Dendritic cell treated with granulocyte-macrophage colony-stimulating factor and Interleukin-4, amounts not matched to agents 40 ng/mL and 50 ng/mL, for 4 days (primary cell): ENCODE measurements around the gene ABHD1.
A peak's percentile ranks its signal among the peaks of the same experiment; 100 is the strongest.

Source experiments
- H3K27ac Mint-ChIP-seq: one replicate; pipeline ENCODE4 v1.8.0; 2022; ENCODE audit warnings: mild to moderate bottlenecking, mixed read lengths
- H3K27me3 Mint-ChIP-seq: one replicate; pipeline ENCODE4 v1.8.0; 2022; ENCODE audit warnings: mild to moderate bottlenecking, mixed read lengths
- H3K36me3 Mint-ChIP-seq: one replicate; pipeline ENCODE4 v1.8.0; 2022; ENCODE audit warnings: low read depth, mixed read lengths
- H3K4me1 Mint-ChIP-seq: one replicate; pipeline ENCODE4 v1.8.0; 2022; ENCODE audit warnings: low read depth, mixed read lengths
- H3K4me3 Mint-ChIP-seq: one replicate; pipeline ENCODE4 v1.8.0; 2022; ENCODE audit warnings: mild to moderate bottlenecking, moderate library complexity, mixed read lengths
- H3K9me3 Mint-ChIP-seq: one replicate; pipeline ENCODE4 v1.8.0; 2022; ENCODE audit warnings: mixed read lengths
- intact Hi-C: fragments of 100-400 bp; cut with micrococcal nuclease; formaldehyde crosslinking; loops from one replicate; pipeline ENCODE4 v1.15.0; 2022

Gene ABHD1

GRCh38 chr2:27083410-27084296, 40.0 kb upstream of the ABHD1 start:
- Mint-ChIP-seq H3K27me3 (peaks cover 3% of the 10 kb centered on the region), H3K9me3 (no peaks in the 10 kb centered on the region), H3K4me1 (peaks cover 67% of the 10 kb centered on the region), H3K27ac (peak overlapping the region; percentile 89), H3K4me3 (no peak overlapping the region), H3K36me3 (no peaks in the 10 kb centered on the region)
- intact Hi-C loops: loop anchor here (5.0 kb wide), 1 partner anchor 121 kb away; no protein-coding TSS in a partner anchor

DNA sequence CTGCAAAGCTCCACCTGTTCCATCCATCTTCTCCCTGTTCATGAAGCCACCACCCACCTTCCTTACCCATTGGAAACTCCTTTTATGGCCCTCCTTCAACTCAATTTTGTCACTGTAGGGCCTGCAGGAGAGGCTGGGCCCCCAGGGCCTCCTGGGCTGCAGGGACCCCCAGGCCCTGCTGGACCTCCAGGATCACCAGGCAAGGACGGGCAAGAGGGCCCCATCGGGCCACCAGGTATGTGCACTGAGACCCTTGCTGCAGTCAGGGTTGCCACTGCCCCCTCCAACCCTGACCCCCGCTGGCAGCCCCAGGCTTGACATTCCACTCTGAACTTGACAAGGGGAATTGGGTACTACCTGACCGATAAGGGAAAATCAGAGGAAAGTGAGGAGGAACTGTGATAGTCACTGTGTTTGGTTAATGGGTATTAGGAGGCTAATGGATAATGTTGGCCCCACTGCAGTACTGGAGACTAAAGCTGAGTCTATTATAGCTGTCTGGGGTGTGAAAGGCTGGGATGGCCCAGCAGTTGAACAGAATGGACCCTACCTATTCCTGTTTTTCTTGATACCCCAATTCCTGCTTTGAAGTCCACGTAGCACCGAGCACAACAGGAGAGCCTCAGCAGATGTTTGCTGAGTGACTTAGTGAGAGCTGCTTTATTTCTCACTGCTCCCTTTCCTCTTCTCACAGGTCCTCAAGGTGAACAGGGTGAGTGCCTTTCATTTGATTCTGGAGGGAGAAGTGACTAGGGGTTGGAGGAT, 39.1 kb upstream of the ABHD1 start:
- Mint-ChIP-seq H3K4me3 (no peak overlapping the region), H3K4me1 (peaks cover 65% of the 10 kb centered on the region), H3K27me3 (peaks cover 2% of the 10 kb centered on the region), H3K9me3 (no peaks in the 10 kb centered on the region), H3K27ac (peak overlapping the region; percentile 89), H3K36me3 (no peaks in the 10 kb centered on the region)
- intact Hi-C loops: loop anchor here (5.0 kb wide), 2 partner anchors 122 to 128 kb away; partner anchors contain the start of genes ATRAID and SLC5A6

GRCh38 chr2:27085062-27085672, 38.4 kb upstream of the ABHD1 start:
- Mint-ChIP-seq H3K9me3 (no peaks in the 10 kb centered on the region), H3K4me1 (peaks cover 60% of the 10 kb centered on the region), H3K27ac (peak overlapping the region; percentile 89), H3K27me3 (peaks cover 2% of the 10 kb centered on the region), H3K36me3 (no peaks in the 10 kb centered on the region), H3K4me3 (peak overlapping the region; percentile 87)
- intact Hi-C loops: loop anchor here (5.0 kb wide), 1 partner anchor 127 kb away; the partner anchor contains the start of genes ATRAID and SLC5A6

GRCh38 chr2:27085673-27086089, 37.9 kb upstream of the ABHD1 start:
- intact Hi-C loops: loop anchor here (5.0 kb wide), 1 partner anchor 127 kb away; the partner anchor contains the start of genes ATRAID and SLC5A6
- peak overlapping the region; percentile 89 for H3K27ac Mint-ChIP-seq
- peak overlapping the region; percentile 87 for H3K4me3 Mint-ChIP-seq
- no peaks in the 10 kb centered on the region for H3K36me3 Mint-ChIP-seq
- peaks cover 55% of the 10 kb centered on the region for H3K4me1 Mint-ChIP-seq
- H3K9me3 Mint-ChIP-seq: no peaks in the 10 kb centered on the region
- peaks cover 2% of the 10 kb centered on the region for H3K27me3 Mint-ChIP-seq

GRCh38 chr2:27086090-27086723, 37.4 kb upstream of the ABHD1 start:
- H3K4me3 Mint-ChIP-seq: peak overlapping the region; percentile 87
- peaks cover 2% of the 10 kb centered on the region for H3K27me3 Mint-ChIP-seq
- H3K27ac Mint-ChIP-seq: peak overlapping the region; percentile 89
- H3K9me3 Mint-ChIP-seq: no peaks in the 10 kb centered on the region
- H3K36me3 Mint-ChIP-seq: no peaks in the 10 kb centered on the region
- intact Hi-C loops: loop anchor here (5.0 kb wide), 1 partner anchor 126 kb away; the partner anchor contains the start of genes ATRAID and SLC5A6
- peaks cover 50% of the 10 kb centered on the region for H3K4me1 Mint-ChIP-seq

GRCh38 chr2:27086724-27087593, 36.7 kb upstream of the ABHD1 start, which contains the start of gene KHK:
Gene KHK (plus strand): TSS chr2:27086772. CDS start chr2:27087260, 488 bp downstream.
- Mint-ChIP-seq H3K36me3 (no peaks in the 10 kb centered on the region), H3K4me3 (peak within 1 kb of the TSS; percentile 87), H3K9me3 (no peaks in the 10 kb centered on the region), H3K27me3 (peaks cover 2% of the 10 kb centered on the region), H3K4me1 (peaks cover 42% of the 10 kb centered on the region), H3K27ac (peak within 1 kb of the TSS; percentile 89)
- intact Hi-C loops: loop anchor here (5.0 kb wide), 1 partner anchor 125 kb away; the partner anchor contains the start of genes ATRAID and SLC5A6

- no peak overlapping the region for H3K27ac Mint-ChIP-seq
- no peaks in the 10 kb centered on the region for H3K36me3 Mint-ChIP-seq
- no peak overlapping the region for H3K4me3 Mint-ChIP-seq
- H3K9me3 Mint-ChIP-seq: no peaks in the 10 kb centered on the region
- H3K27me3 Mint-ChIP-seq: peaks cover 2% of the 10 kb centered on the region
- H3K4me1 Mint-ChIP-seq: peaks cover 34% of the 10 kb centered on the region
- intact Hi-C loops: loop anchor here (5.0 kb wide), 1 partner anchor 124 kb away; the partner anchor contains the start of genes ATRAID and SLC5A6
These were observed 35.7 kb upstream of the ABHD1 start for GRCh38 chr2:27087823-27088410.

GRCh38 chr2:27088634-27089033, 35.0 kb upstream of the ABHD1 start:
- peaks cover 2% of the 10 kb centered on the region for H3K27me3 Mint-ChIP-seq
- H3K27ac Mint-ChIP-seq: no peak overlapping the region
- H3K9me3 Mint-ChIP-seq: no peaks in the 10 kb centered on the region
- no peaks in the 10 kb centered on the region for H3K36me3 Mint-ChIP-seq
- intact Hi-C loops: loop anchor here (5.0 kb wide), 1 partner anchor 124 kb away; the partner anchor contains the start of genes ATRAID and SLC5A6
- H3K4me1 Mint-ChIP-seq: peaks cover 32% of the 10 kb centered on the region
- H3K4me3 Mint-ChIP-seq: no peak overlapping the region

GRCh38 chr2:27089111-27089954, 34.3 kb upstream of the ABHD1 start:
- no peaks in the 10 kb centered on the region for H3K9me3 Mint-ChIP-seq
- H3K4me1 Mint-ChIP-seq: peaks cover 28% of the 10 kb centered on the region
- H3K27me3 Mint-ChIP-seq: peaks cover 2% of the 10 kb centered on the region
- no peak overlapping the region for H3K27ac Mint-ChIP-seq
- intact Hi-C loops: loop anchor here (5.0 kb wide), 1 partner anchor 123 kb away; the partner anchor contains the start of genes ATRAID and SLC5A6
- H3K36me3 Mint-ChIP-seq: no peaks in the 10 kb centered on the region
- H3K4me3 Mint-ChIP-seq: no peak overlapping the region

DNA sequence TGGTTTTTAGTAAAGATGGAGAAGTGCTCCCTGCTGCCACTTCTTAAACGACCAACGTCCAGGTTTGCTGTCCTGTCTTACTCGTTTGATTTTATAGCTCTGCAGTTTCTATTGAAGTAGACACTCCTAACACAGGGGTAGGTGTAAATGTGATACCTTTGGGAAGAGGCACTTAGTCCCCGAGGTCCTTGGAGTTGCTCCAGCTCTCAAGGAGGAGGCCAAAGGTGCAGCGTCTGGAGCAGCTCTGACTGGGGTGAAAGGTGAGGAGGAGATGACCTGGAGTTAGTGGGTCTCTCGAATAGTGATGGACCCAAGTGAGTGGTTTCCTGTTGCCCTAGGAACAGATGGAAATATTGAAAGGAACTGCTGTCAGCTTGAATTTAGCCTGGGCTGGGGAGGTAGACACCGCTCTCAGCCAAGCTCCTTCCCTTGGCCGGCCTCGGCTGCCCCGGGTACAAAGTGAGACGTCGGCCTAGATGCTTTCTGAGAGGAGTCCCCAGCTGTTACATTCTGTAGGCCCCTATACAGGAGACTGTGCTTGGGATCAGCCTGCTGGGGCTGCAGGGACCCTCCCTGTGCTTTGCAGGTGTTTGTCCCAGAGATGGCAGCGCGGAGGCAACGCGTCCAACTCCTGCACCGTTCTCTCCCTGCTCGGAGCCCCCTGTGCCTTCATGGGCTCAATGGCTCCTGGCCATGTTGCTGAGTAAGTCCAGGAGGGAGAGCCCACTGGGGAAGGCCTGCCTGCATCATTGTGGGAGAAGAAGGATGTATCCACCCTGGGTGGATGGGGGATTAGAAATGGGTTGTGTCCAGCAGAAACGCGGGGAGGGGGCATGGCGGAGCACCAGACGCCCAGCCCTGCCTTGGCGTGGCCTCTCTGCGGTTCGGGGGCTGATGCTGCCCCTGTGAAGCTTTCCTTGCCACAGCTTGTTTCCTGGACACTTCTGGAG, 31.6 kb upstream of the ABHD1 start:
- Mint-ChIP-seq H3K36me3 (no peaks in the 10 kb centered on the region), H3K9me3 (no peaks in the 10 kb centered on the region), H3K27ac (no peak overlapping the region), H3K4me3 (no peak overlapping the region), H3K27me3 (peaks cover 2% of the 10 kb centered on the region), H3K4me1 (peaks cover 25% of the 10 kb centered on the region)
- intact Hi-C loops: no loop called here
